Measurements from ENCODE around the gene HSD11B2.

DNA sequence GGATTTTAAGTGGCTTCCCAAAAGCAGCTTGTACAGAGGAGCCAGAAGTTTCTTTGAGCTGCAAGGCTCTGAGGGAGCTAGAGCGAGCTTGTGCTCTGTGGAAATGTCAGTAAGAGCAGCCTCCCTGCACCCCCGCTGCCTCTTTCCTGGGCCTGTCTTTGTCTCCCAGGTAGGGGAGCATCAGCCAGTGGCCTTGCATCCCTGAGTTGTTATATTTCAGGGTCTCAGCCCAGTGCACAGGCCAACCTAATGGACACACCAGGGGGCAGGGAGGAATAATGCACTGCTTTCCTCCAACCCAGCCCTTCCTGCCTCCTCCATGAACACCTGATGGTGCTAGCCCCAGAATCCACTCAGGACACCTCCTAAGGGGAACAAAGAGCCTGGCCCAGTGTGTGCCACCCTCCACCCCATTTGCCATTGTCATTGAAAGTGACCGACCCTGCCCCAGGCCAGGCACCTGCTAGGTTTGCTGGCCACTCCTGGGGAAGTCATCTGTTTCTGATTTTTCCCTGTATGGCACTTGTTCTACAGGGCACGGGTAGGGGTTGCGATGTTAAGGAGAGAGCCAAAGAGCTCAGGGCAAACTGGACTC lies 44.0 kb upstream of the HSD11B2 start:
- TF ChIP-seq, protein P1, sequence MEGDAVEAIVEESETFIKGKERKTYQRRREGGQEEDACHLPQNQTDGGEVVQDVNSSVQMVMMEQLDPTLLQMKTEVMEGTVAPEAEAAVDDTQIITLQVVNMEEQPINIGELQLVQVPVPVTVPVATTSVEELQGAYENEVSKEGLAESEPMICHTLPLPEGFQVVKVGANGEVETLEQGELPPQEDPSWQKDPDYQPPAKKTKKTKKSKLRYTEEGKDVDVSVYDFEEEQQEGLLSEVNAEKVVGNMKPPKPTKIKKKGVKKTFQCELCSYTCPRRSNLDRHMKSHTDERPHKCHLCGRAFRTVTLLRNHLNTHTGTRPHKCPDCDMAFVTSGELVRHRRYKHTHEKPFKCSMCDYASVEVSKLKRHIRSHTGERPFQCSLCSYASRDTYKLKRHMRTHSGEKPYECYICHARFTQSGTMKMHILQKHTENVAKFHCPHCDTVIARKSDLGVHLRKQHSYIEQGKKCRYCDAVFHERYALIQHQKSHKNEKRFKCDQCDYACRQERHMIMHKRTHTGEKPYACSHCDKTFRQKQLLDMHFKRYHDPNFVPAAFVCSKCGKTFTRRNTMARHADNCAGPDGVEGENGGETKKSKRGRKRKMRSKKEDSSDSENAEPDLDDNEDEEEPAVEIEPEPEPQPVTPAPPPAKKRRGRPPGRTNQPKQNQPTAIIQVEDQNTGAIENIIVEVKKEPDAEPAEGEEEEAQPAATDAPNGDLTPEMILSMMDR (IDR thresholded peaks at IDR 0.05; ENCODE audit: control extremely low read depth in 1 of 3, insufficient read depth in 1 of 3, low read depth in 1 of 3, low read length in 3 of 3) = no peak
- TF ChIP-seq, protein P2, sequence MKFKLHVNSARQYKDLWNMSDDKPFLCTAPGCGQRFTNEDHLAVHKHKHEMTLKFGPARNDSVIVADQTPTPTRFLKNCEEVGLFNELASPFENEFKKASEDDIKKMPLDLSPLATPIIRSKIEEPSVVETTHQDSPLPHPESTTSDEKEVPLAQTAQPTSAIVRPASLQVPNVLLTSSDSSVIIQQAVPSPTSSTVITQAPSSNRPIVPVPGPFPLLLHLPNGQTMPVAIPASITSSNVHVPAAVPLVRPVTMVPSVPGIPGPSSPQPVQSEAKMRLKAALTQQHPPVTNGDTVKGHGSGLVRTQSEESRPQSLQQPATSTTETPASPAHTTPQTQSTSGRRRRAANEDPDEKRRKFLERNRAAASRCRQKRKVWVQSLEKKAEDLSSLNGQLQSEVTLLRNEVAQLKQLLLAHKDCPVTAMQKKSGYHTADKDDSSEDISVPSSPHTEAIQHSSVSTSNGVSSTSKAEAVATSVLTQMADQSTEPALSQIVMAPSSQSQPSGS (IDR thresholded peaks at IDR 0.05; ENCODE audit: low read length) = no peak
- TF ChIP-seq SIRT6 (IDR thresholded peaks at IDR 0.05; ENCODE audit: low read length) (no peak), NRF1 (IDR thresholded peaks at IDR 0.05; ENCODE audit: low read depth, low read length) (no peak), SP1 (IDR thresholded peaks at IDR 0.05; ENCODE audit: low read depth, low read length) (no peak), CHD2 (IDR thresholded peaks at IDR 0.05; ENCODE audit: low read length) (no peak), RAD21 (IDR thresholded peaks at IDR 0.05 in 1 of 2, conservative IDR thresholded peaks at IDR 0.05 in 1 of 2; ENCODE audit: low read depth in 2 of 2, low read length in 2 of 2) (no peak), HDAC6 (IDR thresholded peaks at IDR 0.05; ENCODE audit: low read depth, low read length) (no peak), JUND (IDR thresholded peaks at IDR 0.05; ENCODE audit: low read length) (no peak), BCL11A (IDR thresholded peaks at IDR 0.05; ENCODE audit: low read depth in 2 of 2, low read length in 2 of 2) (no peak), POLR2AphosphoS5 (IDR thresholded peaks at IDR 0.05; ENCODE audit: low read depth, low read length) (no peak), POLR2A (IDR thresholded peaks at IDR 0.05; ENCODE audit: control extremely low read depth in 1 of 2, low read depth in 2 of 2, low read length in 2 of 2) (no peak), YY1 (IDR thresholded peaks at IDR 0.05; ENCODE audit: low read depth, low read length) (no peak)
- TF ChIP-seq, protein P3, sequence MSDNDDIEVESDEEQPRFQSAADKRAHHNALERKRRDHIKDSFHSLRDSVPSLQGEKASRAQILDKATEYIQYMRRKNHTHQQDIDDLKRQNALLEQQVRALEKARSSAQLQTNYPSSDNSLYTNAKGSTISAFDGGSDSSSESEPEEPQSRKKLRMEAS (IDR thresholded peaks at IDR 0.05) = no peak
